GM12875 (cell line): ENCODE data around the gene MX1.

Experiments used
- H3K4me3 ChIP-seq: one replicate; pipeline ENCODE4 v1.5.1; 2011; ENCODE audit warnings: low read depth, low read length, control low read depth
- CTCF ChIP-seq: IDR thresholded peaks from 2 replicates; pipeline ENCODE4 v1.5.1; 2011; ENCODE audit warnings: low read depth, mild to moderate bottlenecking, control low read depth, inconsistent platforms, low read length, moderate library complexity, borderline replicate concordance; ENCODE audit not compliant: insufficient read depth

MX1 gene

DNA sequence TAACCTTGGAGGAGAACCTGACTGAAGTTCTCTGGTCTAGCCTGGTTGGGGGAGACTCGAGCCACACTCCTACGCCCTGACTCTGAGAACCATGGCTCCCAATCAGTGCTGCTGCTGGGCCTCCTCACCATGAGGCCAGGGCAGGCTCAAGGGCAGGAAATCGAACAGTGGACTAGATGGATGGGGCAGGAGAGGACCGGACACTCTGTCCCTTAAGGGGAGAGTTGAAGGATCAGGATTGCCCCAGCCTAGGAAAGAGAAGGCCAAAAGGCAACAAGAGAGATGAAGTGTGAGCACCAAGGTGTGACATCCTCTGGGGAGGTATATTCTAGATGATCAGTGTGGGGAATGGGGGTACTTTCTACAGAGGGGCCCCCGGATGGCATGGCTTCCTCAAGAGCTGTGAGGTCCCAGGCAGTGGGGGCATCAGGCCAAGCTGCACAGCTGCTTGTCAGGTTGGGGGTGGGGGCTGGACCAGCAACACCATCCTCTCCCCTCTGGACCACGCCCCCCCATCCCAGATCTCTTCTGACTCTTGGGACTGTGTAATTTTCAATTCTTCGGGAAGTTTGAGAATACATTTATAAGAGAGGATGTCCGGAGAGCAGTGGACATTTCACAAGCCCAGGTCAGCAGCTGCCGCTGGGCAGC, 34.0 kb downstream of the MX1 start:
- H3K4me3 ChIP-seq: no peak overlapping the region
- TF ChIP-seq CTCF: no peak

GRCh38 chr21:41460578-41461527, 34.8 kb downstream of the MX1 start:
- TF ChIP-seq CTCF: peak; percentile 84
- no peak overlapping the region for H3K4me3 ChIP-seq

GRCh38 chr21:41465176-41465781, 39.2 kb downstream of the MX1 start:
- TF ChIP-seq CTCF: no peak
- no peak overlapping the region for H3K4me3 ChIP-seq

GRCh38 chr21:41466024-41466820, 40.2 kb downstream of the MX1 start:
- no peak for TF ChIP-seq CTCF

DNA sequence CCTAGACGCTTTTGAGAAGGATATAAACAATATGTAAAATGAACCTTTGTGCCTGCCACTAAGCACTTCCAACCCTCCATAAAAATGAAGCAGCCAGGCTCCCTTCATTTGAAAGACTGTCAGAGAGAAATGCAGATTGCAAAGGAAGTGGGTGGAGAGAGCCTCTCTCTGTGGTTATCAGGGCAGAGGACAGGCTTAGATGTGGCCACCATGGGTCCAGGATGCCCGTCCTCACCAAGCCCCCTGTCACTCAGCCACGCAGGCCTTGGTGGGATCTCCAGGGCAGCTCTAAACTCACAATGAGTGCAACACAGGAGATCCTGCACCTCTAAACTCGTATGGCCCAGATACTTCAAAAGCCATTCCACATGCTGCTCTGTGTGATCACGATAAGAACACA, 44.0 kb downstream of the MX1 start:
- no peak for TF ChIP-seq CTCF
- no peak overlapping the region for H3K4me3 ChIP-seq

More at GRCh38 chr21:41466024-41466820, 40.2 kb downstream of the MX1 start:
- H3K4me3 ChIP-seq: no peak overlapping the region

GRCh38 chr21:41472753-41473548, 46.9 kb downstream of the MX1 start:
- no peak overlapping the region for H3K4me3 ChIP-seq
- no peak for TF ChIP-seq CTCF
